ENCODE data around the gene TMEM151B.

TMEM151B gene

GRCh38 chr6:44253307-44254101 lies 16.7 kb upstream of the TMEM151B start:
- DNase-seq: peak; percentile 71

- no peak for DNase-seq
Measured at GRCh38 chr6:44254191-44255104, 15.8 kb upstream of the TMEM151B start.

GRCh38 chr6:44255105-44255808 lies 15.0 kb upstream of the TMEM151B start:
- no peak for DNase-seq

- peak; percentile 23 for DNase-seq
Measured at GRCh38 chr6:44255871-44256774, 14.1 kb upstream of the TMEM151B start.

- DNase-seq: no peak
Measured at GRCh38 chr6:44256775-44257024, 13.6 kb upstream of the TMEM151B start.

- DNase-seq: peak; percentile 71
Measured at GRCh38 chr6:44257025-44257752, 13.1 kb upstream of the TMEM151B start, which contains the start of gene SLC35B2. Gene SLC35B2 (minus strand): TSS chr6:44257528. CDS start chr6:44257410, 118 bp downstream.

- DNase-seq: no peak
Measured at GRCh38 chr6:44257753-44258324, 12.4 kb upstream of the TMEM151B start.

GRCh38 chr6:44258325-44258863 lies 11.9 kb upstream of the TMEM151B start:
- DNase-seq: no peak

GRCh38 chr6:44258921-44259320 lies 11.3 kb upstream of the TMEM151B start:
- no peak for DNase-seq

- DNase-seq: no peak
Measured at GRCh38 chr6:44260011-44260410, 10.2 kb upstream of the TMEM151B start.

- no peak for DNase-seq
Measured at GRCh38 chr6:44260451-44261297, 9.6 kb upstream of the TMEM151B start.

- no peak for DNase-seq
Measured at GRCh38 chr6:44261581-44261980, 8.7 kb upstream of the TMEM151B start.

- no peak for DNase-seq
Measured at GRCh38 chr6:44262467-44263353, 7.5 kb upstream of the TMEM151B start.

GRCh38 chr6:44263354-44264100 lies 6.7 kb upstream of the TMEM151B start:
- peak; percentile 37 for DNase-seq

GRCh38 chr6:44264154-44265006 lies 5.9 kb upstream of the TMEM151B start:
- DNase-seq: peak; percentile 54

GRCh38 chr6:44265007-44265721 lies 5.1 kb upstream of the TMEM151B start, which contains the start of gene NFKBIE:
Gene NFKBIE (minus strand): TSS chr6:44265551. CDS start chr6:44265346, 205 bp downstream.
- peak; percentile 96 for DNase-seq

Measured in CD4-positive, alpha-beta T cell treated with Interleukin-17A for 4 hours (primary cell).